ENCODE data around the gene KCNT2.
"Not testable (repeated sequence)": the region's sequence is repeated elsewhere in the genome, so short reads cannot be mapped to it uniquely, and the experiment has no call there.

KCNT2 gene

GRCh38 chr1:196593955-196594354 is 14.3 kb downstream of the KCNT2 start:
- in situ Hi-C loops (cut with MboI; ENCODE audit: low sequenced_read_pairs), result no loop called here

- in situ Hi-C loops (cut with MboI; ENCODE audit: low sequenced_read_pairs), result no loop called here
Observed at GRCh38 chr1:196590959-196591358, 17.3 kb downstream of the KCNT2 start.

- in situ Hi-C loops (cut with MboI; ENCODE audit: low sequenced_read_pairs), result no loop called here
Observed at GRCh38 chr1:196590012-196590708, 18.1 kb downstream of the KCNT2 start.

DNA sequence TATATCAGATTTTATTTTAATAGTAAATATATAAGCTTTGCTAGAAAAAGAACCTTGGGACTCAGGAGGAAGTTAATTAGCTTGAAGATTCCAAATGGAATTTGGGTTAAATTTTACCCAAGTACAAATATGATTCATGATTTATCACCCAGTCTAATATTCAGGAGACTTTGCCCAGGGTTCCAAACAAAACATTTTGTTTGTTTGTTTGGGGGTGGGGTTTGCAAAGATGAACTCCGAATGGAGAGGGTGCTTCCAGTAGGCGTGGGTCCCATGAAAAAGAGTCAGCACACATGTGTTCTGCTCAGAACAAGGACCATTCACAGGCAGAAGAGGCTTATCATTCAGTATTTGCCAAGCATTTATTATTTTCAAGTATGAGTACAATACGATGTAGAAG is 23.5 kb downstream of the KCNT2 start:
- in situ Hi-C loops (cut with MboI; ENCODE audit: low sequenced_read_pairs), result no loop called here

DNA sequence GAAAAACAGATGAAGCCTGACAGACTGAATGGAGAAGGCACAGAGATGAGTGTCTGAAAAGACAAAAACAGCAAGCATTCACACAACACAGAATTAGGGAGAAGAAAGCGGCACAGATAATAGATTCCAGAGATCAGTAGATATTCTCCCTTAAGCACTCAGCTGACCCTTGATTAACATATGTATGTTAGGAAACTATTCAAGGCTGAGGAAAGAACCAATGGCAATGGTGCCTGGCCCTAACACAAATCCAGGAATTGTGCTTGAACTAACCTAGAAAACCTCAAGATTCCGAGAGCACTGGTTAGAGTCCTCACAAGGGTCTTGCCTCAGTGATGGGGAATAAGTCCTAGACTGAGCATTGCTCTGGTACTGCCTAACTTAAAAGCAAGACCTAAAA is 30.9 kb downstream of the KCNT2 start:
- in situ Hi-C loops (cut with MboI; ENCODE audit: low sequenced_read_pairs), result no loop called here

- in situ Hi-C loops (cut with MboI; ENCODE audit: low sequenced_read_pairs), result no loop called here
Observed at GRCh38 chr1:196573226-196573625, 35.0 kb downstream of the KCNT2 start.

- in situ Hi-C loops (cut with MboI; ENCODE audit: low sequenced_read_pairs), result no loop called here
Observed at GRCh38 chr1:196567238-196567637, 41.0 kb downstream of the KCNT2 start.

- in situ Hi-C loops (cut with MboI; ENCODE audit: low sequenced_read_pairs), result no loop called here
Observed at GRCh38 chr1:196563768-196564167, 44.5 kb downstream of the KCNT2 start.

GRCh38 chr1:196559314-196559713 is 48.9 kb downstream of the KCNT2 start:
- in situ Hi-C loops (cut with MboI; ENCODE audit: low sequenced_read_pairs), result no loop called here

GRCh38 chr1:196558411-196558810 is 49.8 kb downstream of the KCNT2 start:
- in situ Hi-C loops (cut with MboI; ENCODE audit: low sequenced_read_pairs), result no loop called here

DNA sequence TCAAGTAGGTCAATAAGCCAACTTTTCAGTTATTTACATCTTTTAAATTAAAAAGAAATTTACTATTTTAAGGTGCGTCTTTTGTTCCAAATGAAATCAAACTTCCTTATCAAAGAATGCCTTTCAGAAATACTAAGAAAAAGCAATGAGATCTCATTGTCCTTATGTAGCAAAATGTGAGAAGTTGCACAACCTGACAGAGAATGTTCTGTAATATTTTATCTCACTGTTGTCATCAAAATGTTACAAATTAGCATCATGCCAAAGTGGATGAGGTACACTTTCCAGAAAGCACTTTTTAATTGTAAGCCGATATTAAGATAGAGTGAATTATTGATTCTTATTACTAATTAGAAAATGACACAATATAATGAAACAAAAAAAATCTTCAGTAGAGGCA is 50.4 kb downstream of the KCNT2 start:
- in situ Hi-C loops (cut with MboI; ENCODE audit: low sequenced_read_pairs), result no loop called here

DNA sequence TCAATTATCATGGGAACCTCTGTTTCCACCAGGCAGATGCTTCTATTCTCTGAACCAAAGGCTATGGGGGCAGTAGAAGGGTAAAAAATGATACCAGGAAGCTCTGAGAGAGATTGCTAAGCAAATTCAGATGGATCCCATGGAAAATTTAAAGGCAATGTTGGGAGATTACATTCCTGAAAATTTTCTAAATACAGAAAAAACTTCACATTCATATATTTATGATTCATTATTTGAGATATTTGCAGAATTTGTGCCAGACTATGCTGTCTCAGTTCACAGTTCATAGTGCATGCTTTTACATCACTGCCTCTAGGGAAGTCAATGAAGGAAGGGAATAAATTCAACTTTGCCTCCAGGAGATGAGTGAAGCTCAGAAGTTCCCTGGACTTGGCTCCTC is 57.5 kb downstream of the KCNT2 start:
- in situ Hi-C loops (cut with MboI; ENCODE audit: low sequenced_read_pairs), result no loop called here

GRCh38 chr1:196546272-196547111 is 61.7 kb downstream of the KCNT2 start:
- in situ Hi-C loops (cut with MboI; ENCODE audit: low sequenced_read_pairs), result no loop called here

DNA sequence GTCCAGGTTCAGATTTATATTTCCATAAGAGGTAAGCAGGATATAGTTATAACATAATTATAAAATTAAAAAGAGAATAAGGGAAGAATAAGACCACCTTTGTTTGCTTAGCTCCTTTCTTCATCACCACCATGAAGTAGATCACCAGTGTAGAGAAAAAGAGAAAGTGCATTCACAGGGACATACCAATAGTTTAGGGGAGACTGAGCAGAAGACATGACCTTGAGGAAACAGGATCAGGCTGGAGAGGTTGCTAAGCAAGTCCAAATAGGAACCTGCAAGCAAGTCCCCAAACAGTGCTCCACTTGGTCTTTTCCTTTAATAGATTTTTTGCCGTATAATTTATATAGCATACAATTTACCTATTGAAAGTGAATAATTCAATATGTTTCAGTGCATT is 63.0 kb downstream of the KCNT2 start:
- in situ Hi-C loops (cut with MboI; ENCODE audit: low sequenced_read_pairs), result no loop called here

- in situ Hi-C loops (cut with MboI; ENCODE audit: low sequenced_read_pairs), result no loop called here
Observed at GRCh38 chr1:196544617-196545016, 63.6 kb downstream of the KCNT2 start.

DNA sequence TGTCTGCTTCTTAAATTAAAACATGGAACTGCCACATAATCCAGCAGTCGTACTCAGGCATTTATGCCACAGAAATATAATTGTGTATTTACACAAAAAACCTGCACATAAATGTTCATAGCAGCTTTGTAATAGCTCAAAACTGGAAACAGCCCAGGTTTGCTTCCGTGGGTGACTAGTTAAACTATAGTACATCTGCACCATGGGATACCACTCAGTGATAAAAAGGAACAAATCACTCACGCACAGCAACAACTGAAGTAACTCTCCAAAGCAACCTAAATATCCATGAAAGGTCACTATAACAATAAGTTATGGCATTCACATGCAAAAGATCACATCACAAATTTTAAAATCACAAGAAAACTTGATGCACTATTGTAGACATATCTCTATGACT is 64.4 kb downstream of the KCNT2 start:
- in situ Hi-C loops (cut with MboI; ENCODE audit: low sequenced_read_pairs), result no loop called here

- in situ Hi-C loops (cut with MboI; ENCODE audit: low sequenced_read_pairs), result no loop called here
Observed at GRCh38 chr1:196538473-196538872, 69.8 kb downstream of the KCNT2 start.

GRCh38 chr1:196535727-196536126 is 72.5 kb downstream of the KCNT2 start:
- in situ Hi-C loops (cut with MboI; ENCODE audit: low sequenced_read_pairs), result no loop called here

GRCh38 chr1:196531737-196532524 is 76.3 kb downstream of the KCNT2 start:
- in situ Hi-C loops (cut with MboI; ENCODE audit: low sequenced_read_pairs), result no loop called here

DNA sequence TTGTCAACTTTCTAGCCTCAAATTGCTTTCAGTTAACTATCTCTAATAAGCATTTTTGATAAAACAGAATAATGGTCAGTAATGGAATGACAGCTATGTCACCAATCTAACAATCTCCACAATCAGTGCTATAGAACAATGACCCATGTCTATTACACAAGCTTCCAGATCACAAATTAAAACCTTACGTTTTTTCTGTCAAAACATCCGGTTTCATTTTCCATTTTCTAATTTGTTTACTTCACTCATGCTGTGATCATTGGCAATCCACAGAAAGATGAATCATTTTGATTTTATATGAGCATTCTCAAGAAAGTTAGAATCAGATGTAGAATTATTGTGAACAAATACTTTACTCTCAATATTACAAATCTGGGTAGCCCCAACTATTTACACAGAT is 80.3 kb downstream of the KCNT2 start:
- in situ Hi-C loops (cut with MboI; ENCODE audit: low sequenced_read_pairs), result no loop called here

DNA sequence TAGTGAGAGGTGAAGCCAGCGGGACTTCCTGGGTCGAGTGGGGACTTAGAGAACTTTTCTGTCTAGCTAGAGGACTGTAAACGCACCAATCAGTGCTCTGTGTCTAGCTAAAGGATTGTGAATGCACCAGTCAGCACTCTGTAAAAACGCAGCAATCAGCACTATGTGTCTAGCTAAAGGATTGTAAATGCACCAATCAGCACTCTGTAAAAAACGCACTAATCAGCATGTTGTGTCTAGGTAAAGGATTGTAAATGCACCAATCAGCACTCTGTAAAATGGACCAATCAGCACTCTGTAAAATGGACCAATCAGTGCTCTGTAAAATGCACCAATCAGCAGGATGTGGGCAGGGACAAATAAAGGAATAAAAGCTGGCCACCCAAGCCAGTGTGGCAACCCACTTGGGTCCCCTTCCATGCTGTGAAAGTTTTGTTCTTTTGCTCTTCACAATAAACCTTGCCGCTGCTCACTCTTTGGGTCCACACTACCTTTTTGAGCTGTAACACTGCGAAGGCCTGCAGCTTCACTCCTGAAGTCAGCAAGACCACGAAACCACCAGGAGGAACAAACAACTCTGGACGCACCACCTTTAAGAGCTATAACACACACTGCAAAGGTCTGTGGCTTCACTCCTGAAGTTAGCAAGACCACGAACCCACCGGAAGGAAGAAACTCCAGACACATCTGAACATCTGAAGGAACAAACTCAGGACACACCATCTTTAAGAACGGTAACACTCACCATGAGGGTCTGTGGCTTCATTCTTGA is 85.5 kb downstream of the KCNT2 start:
- in situ Hi-C loops (cut with MboI; ENCODE audit: low sequenced_read_pairs), result not testable (repeated sequence)

Measured in hTERT RPE-1 (cell line).